Stomach (tissue), 4 donors: Measurements from ENCODE around the gene OR4D6.

ENCODE experiments used
- CTCF ChIP-seq, 7 experiments: fragments of 450-650 bp in 4 of 7; fragments of 200-600 bp in 3 of 7; sonication (generic) in 3 of 7; IDR thresholded peaks; one replicate each; pipeline ENCODE4 v1.5.1; 2016 to 2019; ENCODE audit warnings: antibody characterized with exemption in 7 of 7, control low read depth in 2 of 7, mild to moderate bottlenecking in 1 of 7
- POLR2A ChIP-seq, 4 donors: fragments of 450-650 bp; IDR thresholded peaks; one replicate each; pipeline ENCODE4 v1.6.1; 2016; ENCODE audit warnings: antibody characterized with exemption in 4 of 4, control low read depth in 2 of 4, mild to moderate bottlenecking in 1 of 4, moderate library complexity in 1 of 4
- POLR2AphosphoS5 ChIP-seq, 3 donors: sonication (generic); formaldehyde crosslinking; IDR thresholded peaks; one replicate each; pipeline ENCODE4 v1.6.1; 2016; ENCODE audit warnings: antibody characterized with exemption in 3 of 3

- no peak for TF ChIP-seq POLR2A (IDR thresholded peaks at IDR 0.05)
- no peak for TF ChIP-seq CTCF (IDR thresholded peaks at IDR 0.05)
- TF ChIP-seq POLR2AphosphoS5 (IDR thresholded peaks at IDR 0.05), result no peak
These were observed 29.7 kb upstream of the OR4D6 start for GRCh38 chr11:59427068-59427382.
